Renal pelvis (tissue), 12 donors: ENCODE data around the gene SPANXN3. TPM values are rescaled to one million over a fixed set of nuclear protein-coding genes. Genes with fewer than 3 reads are reported as not detected.
"Not testable (repeated sequence)": the region's sequence is repeated elsewhere in the genome, so short reads cannot be mapped to it uniquely, and the experiment has no call there.

Experiments used
- DNase-seq: peaks from one replicate; pipeline ENCODE4 v3.0.0-alpha.2; 2013
- long read RNA-seq, 16 experiments: transcript quantifications; one replicate each; lab custom pipeline, GENCODE V29; 2026
- polyA plus RNA-seq, 3 donors: library from polyadenylated mRNA; unstranded; fragments of 120-200 nt; gene quantifications; one replicate each; pipeline ENCODE4 v1.2.1, GENCODE V29; 2013; ENCODE audit not compliant: insufficient read length in 3 of 3

The SPANXN3 gene
- not detected for polyA plus RNA-seq
- long read RNA-seq, donor 1, result 0 reads
- long read RNA-seq, donor 2, result 0 reads
- long read RNA-seq, donor 3, result 0 reads
- long read RNA-seq, donor 4, result 0 reads
- long read RNA-seq, donor 5, result 0 reads
- long read RNA-seq, donor 6, result 0 reads
- long read RNA-seq, donor 7, result 0 reads
- long read RNA-seq, donor 8, result 0 reads
- long read RNA-seq, donor 9, result 0 reads
- long read RNA-seq, donor 10, result 0 reads
- long read RNA-seq, donor 11, result 0 reads
- long read RNA-seq, donor 12, result 0 reads
- long read RNA-seq, donor 13, result 0 reads
- long read RNA-seq, donor 14, result 0 reads
- long read RNA-seq, donor 15, result 0 reads
- long read RNA-seq, donor 16, result 0 reads

GRCh38 chrX:143517375-143517774, at the start of gene SPANXN3:
Gene SPANXN3, minus strand, starts transcription at chrX:143517475. Its CDS starts 84 bp downstream, at chrX:143517391.
- DNase-seq, result not testable (repeated sequence)

DNA sequence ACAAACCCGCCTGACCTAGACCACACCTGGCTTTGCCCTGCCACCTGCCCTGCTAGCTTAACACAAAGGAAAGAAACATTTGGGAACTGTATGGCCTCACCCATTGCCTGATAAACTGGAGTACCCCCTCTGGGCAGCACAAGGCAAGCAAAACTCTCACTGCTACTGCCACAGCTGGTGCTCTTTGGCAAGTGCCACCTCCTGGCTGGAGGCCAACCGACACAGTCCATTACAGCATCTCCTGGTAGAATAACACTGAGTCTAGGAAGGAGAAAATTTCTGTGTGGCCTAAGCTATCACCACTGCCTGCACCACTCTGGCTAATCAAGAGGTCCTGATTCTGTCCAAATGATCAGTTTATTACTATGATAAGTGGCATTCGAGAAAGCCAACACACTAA, 18.9 kb upstream of the SPANXN3 start:
- no peak for DNase-seq

DNA sequence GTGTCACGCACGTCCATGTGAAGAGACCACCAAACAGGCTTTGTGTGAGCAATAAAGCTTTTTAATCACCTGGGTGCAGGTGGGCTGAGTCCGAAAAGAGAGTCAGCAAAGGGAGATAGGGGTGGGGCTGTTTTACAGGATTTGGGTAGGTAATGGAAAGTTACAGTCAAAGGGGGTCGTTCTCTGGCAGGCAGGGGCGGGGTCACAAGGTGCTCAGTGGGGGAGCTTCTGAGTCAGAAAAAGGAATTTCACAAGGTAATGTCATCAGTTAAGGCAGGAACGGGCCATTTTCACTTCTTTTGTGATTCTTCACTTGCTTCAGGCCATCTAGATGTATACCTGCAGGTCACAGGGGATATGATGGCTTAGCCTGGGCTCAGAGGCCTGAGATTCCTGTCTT, 15.1 kb downstream of the SPANXN3 start:
- not testable (repeated sequence) for DNase-seq

DNA sequence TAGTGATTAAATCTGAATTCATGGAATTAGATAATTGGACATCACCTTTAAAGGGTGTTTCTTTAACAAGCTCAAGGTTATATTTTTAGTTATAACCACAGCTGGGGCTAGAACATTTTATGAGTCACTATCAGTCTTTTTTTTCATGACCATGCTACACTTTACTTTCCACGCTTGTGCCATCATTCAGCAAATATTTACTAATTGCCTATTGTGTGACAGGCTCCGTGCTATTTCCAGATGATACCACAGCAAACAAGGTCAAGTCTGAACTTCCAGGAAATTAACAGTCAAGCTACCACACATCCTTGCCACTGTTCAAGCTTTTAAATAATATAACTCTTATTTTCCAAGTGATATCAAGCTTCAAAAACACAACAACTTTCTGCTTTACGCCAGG, 16.5 kb downstream of the SPANXN3 start:
- DNase-seq, result no peak

- no peak for DNase-seq
Observed at GRCh38 chrX:143486105-143486504, 31.2 kb downstream of the SPANXN3 start.

DNA sequence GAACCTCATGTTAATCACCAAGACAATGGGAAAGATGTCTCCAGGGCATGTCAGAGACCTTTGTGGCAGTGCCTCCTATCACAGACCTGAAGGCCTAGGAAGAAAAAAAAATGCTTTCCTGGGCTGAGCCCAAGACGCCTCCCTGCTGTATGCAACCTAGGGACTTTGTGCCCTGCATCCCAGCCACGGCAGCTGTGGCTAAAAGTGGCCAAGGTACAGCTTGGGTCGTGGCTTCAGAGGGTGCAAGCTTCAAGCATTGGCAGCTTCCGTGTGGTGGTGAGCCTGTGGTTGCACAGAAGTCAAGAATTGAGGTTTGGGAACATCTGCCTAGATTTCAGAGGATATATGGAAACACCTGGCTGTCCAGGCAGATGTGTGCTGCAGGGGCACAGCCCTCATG, 40.5 kb downstream of the SPANXN3 start:
- no peak for DNase-seq

DNA sequence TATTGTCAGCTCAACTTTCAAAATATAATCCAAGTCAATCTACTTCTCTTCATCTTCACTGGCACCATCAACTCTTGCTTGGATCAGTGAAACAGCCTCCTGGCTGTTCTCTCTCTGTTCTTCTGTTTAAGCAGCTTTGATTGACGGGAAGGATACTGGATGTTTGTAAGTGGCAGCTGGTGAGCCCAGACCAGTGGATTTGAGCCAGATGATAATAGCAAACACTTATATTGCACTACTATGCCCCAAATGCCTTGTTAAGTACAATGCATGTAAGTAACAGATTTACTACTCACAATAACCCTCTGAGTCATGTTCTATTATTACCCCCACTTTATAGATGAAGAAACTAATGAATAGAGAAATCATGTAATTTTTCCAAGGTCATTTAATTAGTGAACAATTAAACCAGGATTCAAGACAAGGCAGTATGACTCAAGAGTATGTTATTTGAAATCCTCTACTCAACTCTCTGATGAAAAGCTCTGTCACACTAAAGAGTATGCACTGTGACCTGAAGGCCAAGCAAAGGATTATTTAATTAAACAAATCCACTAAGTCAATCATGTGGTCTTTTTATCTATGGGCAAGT, 44.8 kb downstream of the SPANXN3 start:
- no peak for DNase-seq

DNA sequence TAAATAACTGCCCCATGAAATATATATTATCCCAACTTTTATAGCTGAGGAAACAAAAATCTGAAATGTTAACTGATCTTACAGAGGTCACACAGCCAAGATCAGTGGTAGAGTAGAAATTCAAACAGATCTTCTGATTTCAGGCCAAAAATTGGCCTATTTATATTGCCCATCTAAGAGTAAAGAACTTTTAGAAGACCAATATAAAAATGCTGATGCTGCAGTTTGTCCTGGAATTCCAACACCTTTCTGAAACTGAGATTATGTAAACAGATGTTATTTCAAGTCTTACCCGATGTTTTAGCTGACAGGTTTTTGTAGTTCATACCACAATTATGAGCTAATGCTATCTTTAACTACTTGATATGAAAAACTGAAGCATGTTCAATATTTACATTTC, 51.1 kb downstream of the SPANXN3 start:
- no peak for DNase-seq

- no peak for DNase-seq
Observed at GRCh38 chrX:143462696-143463095, 54.6 kb downstream of the SPANXN3 start.

- peak; percentile 66 for DNase-seq
Observed at GRCh38 chrX:143461606-143462005, 55.7 kb downstream of the SPANXN3 start.

Other genes starting within 250 kb of the SPANXN3 start
- gene SLITRK4, start 118.6 kb upstream of the SPANXN3 start, polyA plus RNA-seq, result 10 to 100 TPM; 13.0 to 17.6 (median 14.8) TPM
- gene SPANXN2, start 203.3 kb upstream of the SPANXN3 start, polyA plus RNA-seq, result not detected